HG02763 (cell line): ENCODE measurements around the gene KIAA0930.

Source experiments
- ATAC-seq: cut with Tn5 transposase; IDR thresholded peaks from one replicate; pipeline ENCODE4 v1.9.1; 2021; ENCODE audit warnings: mild to moderate bottlenecking, moderate library complexity; ENCODE audit not compliant: unreplicated experiment

The KIAA0930 gene

DNA sequence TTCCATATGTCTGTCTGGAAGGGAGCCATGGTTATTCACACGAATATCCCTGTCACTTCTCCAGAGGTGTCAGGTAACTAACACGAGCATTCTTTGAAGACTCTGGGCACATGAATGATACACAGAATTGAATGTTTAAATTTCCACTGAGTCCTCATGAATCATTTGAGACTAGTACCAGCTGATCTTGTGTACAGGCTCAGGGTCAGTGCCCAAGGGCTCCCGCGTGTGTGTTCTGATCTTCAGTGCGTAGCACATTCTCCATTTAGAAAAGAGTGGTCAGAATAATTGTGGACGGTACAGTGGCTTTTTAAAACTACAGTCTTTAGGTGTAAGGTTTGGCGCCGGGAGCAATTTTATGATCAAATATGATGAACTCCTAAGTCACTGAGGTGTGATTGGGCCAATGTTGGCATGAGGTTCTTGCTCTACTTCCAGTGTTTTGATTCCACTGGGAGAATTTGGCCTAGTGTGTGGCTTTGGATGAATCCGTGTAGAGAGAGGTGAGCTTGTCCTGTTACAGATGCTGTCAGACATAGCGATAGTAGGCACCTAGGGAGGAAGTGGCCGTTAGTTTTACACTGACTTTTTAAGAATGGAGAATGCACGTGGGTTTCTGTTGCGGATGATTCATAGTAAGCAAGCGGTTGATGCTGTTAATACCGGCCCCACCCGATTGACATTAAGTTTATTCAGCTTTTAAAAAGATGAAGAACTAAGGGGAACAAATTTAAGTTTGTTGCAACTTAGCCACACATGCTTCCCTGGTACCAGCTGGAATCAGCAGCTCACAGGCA lies 54.8 kb downstream of the KIAA0930 start:
- ATAC-seq = no peak

GRCh38 chr22:45183974-45184373 lies 56.7 kb downstream of the KIAA0930 start:
- ATAC-seq = no peak

- no peak for ATAC-seq
Measured at GRCh38 chr22:45181766-45182165, 58.9 kb downstream of the KIAA0930 start.

- no peak for ATAC-seq
Measured at GRCh38 chr22:45181240-45181639, 59.5 kb downstream of the KIAA0930 start.

DNA sequence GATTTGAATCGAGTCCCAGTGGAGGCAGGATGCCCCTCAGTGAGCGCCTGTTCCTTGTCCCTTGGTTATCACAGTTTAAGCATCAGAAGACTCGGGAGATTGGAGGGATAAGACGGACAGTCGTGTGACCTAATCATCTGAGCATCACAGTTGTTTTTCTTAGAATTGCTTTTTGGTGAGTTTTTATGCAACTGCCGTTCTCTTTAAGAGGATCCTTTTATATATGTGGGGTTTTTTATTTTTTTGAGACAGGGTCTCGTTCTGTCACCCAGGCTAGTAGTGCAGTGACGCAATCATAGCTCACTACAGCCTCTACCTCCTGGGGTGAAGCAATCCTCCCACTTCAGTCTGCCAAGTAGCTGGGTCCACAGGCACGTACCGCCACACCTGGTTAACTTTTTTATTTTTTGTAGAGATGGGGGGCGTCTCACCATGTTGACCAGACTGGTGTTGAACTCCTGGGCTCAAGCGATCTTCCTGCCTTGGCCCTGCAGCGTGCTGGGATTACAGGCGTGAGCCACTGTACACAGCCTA lies 60.5 kb downstream of the KIAA0930 start:
- no peak for ATAC-seq

DNA sequence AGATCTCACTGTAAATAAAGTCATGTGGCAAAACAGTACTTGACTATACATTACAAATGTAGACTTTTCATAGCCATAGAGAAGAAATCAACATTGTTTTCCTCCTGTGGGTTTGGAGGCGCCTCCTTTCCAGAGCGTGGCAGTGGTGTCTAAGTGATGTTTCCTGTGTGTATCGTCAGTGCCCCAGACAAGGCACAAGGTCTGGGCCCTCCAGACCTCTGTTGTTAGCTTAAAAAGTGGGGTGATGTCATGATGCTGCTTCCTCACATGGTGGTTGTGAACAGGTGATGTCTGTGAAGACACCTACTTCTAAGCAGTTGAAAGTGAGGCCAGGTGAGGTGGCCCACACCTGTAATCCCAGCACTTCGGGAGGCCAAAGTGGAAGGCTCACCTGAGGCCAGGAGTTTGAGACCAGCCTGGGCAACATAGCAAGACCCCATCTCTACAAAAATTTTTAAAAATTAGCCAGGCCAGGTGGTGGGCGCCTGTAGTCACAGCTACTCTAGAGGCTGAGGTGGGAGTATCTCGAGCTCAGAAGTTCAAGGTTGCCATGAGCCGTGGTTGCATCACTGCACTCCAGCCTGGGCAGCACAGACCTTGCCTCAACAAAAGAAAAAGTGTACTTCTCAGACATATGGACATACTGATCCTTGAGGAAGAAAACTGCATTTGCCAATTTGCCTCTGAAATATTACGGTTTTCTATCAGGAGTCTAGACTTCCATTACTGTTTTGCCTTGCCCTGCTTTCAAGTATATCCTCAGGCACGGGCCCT lies 61.2 kb downstream of the KIAA0930 start:
- no peak for ATAC-seq

GRCh38 chr22:45172881-45173585 lies 67.7 kb downstream of the KIAA0930 start:
- no peak for ATAC-seq

DNA sequence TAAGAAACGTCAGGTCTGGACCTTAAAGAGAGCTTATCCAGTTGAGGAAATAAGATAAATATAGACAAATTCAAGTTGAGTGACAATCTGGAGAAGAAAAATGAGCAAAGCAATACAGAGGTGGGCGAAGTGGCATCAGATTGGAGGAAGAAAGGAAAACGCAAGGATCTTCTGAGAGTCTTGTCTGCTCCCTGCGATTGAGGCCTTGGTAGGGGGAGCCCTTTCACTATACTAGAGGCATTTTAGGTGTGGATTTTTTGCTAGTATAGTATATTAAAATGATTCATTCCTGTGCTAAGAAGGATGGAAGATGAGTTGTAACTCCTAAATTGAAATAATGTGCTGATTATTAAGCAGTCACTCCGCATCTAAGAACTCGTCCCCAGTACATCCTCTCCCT lies 68.9 kb downstream of the KIAA0930 start:
- ATAC-seq = no peak

DNA sequence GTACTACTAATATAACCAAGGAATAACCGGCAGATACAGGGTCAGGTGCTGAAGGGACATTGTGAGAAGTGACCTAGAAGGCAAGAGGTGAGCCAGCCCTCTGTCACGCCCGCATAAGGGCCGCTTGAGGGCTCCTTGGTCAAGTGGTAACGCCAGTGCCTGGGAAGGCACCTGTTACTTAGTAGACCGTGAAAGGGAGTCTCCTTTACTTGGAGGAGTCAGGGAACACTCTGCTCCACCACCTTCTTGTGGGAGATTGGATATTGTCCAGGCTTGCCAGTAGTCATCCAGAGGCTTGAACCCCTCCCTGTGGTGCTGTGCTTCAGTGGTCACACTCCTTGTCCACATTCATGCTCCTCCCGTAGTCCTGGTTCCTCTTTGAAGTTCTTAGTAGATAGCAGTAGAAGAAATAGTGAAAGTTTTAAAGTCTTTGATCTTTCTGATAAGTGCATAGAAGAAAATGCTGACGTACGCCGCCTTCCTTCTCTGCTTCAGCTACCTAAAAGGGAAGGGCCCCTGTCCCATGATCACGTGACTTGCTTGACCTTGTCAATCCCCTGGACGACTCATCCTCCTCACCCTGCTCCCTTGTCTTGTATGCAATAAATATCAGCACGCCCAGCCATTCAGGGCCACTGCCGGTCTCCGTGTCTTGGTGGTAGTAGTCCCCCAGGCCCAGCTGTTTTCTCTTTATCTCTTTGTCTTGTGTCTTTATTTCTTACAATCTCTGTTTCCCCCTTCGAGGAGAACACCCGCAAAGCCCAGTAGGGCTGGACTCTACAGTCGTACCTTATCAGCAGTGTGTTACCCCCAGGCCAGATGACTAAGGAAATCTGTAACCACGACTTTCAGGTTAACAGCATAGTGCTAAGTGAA lies 70.9 kb downstream of the KIAA0930 start:
- ATAC-seq = no peak

GRCh38 chr22:45166932-45167331 lies 73.8 kb downstream of the KIAA0930 start:
- no peak for ATAC-seq

- ATAC-seq = peak; percentile 27
Measured at GRCh38 chr22:45164270-45165088, 76.2 kb downstream of the KIAA0930 start.

- ATAC-seq = peak; percentile 78
Measured at GRCh38 chr22:45163451-45164269, 77.0 kb downstream of the KIAA0930 start, which contains the start of gene NUP50. TSS of gene NUP50 (plus strand) at chr22:45163925. CDS start at chr22:45168178, 4,253 bp downstream.

DNA sequence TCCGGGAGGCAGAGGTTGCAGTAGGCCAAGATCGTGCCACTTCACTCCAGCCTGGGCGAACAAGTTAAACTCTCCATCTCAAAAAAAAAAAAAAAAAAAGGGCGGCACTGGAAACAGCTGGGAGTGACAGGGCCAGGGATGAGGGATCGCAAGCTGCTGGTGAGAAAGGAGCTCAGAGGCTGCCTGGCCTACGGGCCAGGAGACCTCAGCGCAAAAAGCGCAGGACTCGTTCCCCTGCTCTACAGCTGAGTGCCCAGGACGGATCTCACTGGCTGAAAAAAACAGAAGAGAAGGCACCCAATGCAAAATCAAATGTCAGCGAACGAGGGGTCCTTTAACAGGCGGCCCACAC lies 77.6 kb downstream of the KIAA0930 start:
- ATAC-seq = no peak

- no peak for ATAC-seq
Measured at GRCh38 chr22:45162531-45162930, 78.2 kb downstream of the KIAA0930 start.

GRCh38 chr22:45159652-45160462 lies 80.8 kb downstream of the KIAA0930 start:
- ATAC-seq = no peak

DNA sequence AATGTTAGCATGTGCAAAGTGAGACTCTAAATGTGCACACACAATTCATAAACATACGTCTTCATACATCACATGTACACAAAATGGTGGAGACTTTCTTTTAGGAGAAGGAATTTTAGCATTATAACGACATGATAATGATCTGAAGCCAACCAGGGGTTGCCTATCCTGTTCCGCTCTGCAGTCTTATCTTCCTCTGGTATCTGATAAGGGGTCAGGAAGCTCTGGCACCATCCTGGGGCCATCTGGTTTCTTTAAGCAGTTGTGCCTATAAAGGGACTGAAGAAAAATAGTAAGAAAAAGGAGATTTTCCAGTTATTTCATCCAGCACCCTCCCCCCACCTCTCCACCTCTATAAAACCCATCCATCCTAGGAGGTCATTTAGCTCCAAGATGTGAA lies 82.8 kb downstream of the KIAA0930 start:
- ATAC-seq = no peak

DNA sequence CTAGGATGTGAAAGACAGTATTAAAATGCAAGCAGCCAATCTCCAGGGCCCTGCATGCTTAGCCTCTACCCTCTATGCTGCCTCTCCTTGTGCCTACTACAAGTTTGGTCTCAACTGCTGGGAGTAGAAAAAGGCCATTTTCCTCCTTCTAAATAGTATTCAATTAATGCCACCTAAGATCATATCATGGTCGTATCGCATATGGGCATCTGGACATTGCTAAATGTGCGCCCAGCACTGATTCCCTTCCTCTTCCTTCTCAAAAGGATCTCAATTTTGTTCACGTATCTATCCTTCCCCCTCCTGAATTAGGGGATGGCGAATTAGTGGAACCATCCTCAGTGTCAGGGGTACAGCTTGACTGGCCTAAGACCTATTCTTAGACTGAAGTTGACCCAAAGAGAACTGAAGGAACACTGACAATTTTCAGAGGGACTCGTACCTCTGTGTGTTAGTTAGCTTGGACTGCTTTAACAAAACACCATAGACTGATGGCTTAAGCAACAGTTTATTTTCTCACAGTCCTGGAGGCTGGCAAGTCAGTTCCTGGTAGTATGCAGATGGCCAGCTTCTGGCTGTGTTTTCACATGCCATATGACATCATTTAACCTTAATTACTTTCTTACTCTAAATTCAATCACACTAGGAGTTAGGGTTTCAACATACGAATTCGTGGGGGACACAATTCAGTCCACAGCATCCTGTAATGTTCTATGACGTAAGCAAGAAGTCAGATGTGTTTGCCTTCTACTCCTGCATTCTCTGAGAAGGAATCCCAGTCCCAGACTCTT lies 85.4 kb downstream of the KIAA0930 start:
- ATAC-seq = no peak
